GM19025 (cell line): Measurements from ENCODE around the gene PPP1CA.
"Not testable (repeated sequence)": the region's sequence is repeated elsewhere in the genome, so short reads cannot be mapped to it uniquely, and the experiment has no call there.

Source experiments
- ATAC-seq: cut with Tn5 transposase; IDR thresholded peaks from one replicate; pipeline ENCODE4 v1.9.1; 2021; ENCODE audit warnings: mild to moderate bottlenecking, low read depth, moderate library complexity; ENCODE audit not compliant: unreplicated experiment

Gene PPP1CA

DNA sequence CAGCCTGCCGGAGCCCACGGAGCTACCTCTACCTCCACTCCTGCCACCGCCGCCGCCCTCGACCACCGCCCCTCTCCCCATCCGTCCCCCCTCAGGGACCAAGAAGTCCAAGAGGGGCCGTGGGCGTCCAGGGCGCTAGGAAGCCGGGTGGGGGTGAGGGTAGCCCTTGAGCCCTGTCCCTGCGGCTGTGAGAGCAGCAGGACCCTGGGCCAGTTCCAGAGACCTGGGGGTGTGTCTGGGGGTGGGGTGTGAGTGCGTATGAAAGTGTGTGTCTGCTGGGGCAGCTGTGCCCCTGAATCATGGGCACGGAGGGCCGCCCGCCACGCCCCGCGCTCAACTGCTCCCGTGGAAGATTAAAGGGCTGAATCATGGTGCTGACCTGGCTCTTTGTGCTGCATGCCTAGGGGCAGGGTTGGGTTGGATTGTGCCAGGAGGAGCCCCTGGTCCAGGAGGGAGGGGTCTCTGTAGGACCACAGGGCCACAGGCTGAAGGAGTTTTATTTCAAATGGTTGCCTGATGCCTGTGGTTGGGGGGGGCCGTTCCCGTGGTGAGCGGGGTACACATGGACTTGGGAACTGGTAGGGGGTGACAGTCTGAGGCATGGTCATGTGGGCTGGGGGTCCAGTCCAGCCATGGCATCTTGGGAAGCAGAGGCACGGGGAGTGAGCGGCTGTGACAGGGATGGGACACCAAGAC, 33.5 kb upstream of the PPP1CA start:
- no peak for ATAC-seq

DNA sequence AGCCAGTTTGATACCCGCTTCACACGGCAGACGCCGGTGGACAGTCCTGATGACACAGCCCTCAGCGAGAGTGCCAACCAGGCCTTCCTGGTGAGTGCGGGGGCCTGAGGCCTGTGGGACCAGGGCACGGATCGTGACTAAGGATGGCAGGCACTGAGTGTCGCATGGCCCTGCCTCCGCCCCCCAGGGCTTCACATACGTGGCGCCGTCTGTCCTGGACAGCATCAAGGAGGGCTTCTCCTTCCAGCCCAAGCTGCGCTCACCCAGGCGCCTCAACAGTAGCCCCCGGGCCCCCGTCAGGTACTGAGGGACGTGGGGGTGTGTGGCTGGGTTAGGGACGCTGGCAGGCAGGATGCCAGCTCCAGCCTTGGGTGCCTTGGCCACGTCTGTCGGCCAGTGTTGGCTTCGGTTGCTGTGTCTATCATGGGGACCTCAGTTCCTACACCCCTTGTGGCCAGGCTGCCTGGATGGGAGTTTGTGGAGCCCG, 32.8 kb upstream of the PPP1CA start:
- ATAC-seq = no peak

DNA sequence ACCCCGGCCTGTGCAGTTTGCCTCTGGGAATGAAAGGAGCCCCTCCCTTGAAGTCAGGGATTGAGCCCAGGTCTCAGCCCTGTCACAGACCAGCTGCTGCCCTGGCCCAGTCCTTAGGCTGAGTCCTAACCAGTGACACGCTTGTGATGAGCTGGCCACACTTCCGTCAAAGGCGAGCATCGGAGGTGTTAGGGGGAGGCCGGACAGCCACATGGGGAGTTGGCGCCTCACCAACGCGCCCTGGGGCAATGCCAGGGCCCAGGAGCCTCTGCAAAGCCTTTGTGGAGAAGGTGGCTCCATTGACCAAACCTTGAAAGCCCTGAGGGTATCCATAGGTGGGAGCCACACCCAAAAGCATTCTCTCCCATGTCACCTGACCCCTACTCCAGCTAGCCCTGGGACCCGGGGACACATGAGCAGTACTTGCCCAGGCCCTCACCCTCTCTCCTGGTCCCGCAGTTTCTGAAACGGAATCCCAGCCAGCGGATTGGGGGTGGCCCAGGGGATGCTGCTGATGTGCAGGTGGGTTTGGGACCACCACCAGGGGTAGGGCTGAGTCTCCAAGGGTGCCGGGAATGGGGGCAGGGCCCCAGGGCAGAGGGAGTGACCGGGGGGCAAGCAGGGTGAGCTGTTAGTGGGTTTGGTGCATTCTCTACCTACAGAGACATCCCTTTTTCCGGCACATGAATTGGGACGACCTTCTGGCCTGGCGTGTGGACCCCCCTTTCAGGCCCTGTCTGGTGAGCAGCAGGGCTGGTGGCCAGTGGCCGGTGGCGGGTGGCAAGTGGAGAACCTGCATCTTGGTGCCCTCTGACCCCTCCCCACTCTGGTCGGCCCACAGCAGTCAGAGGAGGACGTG, 32.1 kb upstream of the PPP1CA start:
- ATAC-seq = no peak

DNA sequence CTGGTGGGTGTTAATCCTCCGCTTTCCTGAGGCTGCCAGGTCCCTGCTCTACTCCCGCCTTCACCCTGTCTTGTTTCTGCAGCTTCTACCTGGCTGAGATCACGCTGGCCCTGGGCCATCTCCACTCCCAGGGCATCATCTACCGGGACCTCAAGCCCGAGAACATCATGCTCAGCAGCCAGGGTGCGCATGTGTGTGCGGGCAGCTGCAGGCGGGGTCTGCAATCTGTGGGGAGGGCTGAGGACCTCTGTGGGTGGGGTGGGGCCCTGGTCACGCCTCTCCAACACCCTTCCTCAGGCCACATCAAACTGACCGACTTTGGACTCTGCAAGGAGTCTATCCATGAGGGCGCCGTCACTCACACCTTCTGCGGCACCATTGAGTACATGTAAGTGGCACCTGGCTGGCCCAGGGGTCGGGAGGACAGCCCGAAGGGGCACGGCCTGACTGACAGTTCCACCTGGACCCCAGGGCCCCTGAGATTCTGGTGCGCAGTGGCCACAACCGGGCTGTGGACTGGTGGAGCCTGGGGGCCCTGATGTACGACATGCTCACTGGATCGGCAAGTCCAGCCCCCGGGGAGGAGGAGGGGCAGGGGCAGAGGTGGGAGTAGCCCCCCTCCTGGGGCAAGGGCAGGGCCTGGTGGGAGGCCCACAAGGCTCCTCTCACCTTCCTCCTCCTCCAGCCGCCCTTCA, 31.1 kb upstream of the PPP1CA start:
- ATAC-seq = no peak

DNA sequence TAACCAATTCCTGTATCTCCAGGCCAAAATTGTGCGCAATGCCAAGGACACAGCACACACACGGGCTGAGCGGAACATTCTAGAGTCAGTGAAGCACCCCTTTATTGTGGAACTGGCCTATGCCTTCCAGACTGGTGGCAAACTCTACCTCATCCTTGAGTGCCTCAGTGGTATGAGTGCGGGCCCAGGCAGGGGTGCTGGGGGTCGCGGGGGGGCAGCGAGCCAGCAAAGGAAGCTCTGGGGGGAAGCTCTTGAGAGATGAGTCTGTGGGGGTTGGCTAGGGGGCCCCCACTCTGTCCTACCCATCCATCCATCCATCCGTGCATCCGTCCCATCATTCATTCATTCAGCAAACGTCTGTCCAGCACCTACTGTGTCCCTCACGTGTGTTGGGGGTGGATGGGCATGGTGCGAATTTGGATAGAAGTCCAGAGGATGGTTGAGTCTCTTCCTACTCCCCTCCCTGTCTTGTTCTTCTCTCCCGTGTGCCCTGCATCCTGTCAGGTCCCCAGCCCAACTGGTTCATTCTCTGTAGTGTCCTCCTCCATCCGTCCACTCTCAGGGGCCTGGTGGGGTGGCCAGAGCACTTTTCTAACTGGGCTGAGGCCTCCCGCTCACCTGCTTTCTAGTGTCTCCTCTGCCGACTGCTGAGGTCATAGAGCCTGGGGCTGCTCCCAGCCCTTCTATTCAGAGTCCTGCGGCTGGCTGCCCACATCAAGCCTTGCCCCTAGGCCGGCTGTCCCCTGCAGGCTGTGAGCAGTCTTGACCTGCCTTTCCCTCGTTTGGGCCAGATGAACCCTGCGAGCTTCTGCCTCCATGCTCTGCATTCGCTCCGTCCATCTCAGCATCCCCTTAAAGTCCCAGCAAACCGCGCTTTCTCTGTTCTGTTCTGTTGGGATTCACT, 29.9 kb upstream of the PPP1CA start:
- ATAC-seq = no peak

DNA sequence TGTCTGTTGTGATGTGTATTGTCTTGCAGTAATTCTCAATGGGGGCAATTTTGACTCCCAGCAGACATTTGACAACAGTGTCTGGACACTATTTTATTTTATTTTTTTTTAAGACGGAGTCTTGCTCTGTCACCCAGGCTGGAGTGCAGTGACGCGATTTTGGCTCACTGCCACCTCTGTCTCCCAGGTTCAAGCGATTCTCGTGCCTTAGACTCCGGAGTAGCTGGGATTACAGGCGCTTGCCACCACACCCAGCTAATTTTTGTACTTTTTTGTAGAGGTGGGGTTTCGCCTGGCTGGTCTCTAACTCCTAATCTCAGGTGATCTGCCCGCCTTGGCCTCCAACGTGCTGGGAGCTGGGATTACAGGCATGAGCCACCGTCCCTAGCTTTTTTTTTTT, 28.1 kb upstream of the PPP1CA start:
- ATAC-seq = no peak

DNA sequence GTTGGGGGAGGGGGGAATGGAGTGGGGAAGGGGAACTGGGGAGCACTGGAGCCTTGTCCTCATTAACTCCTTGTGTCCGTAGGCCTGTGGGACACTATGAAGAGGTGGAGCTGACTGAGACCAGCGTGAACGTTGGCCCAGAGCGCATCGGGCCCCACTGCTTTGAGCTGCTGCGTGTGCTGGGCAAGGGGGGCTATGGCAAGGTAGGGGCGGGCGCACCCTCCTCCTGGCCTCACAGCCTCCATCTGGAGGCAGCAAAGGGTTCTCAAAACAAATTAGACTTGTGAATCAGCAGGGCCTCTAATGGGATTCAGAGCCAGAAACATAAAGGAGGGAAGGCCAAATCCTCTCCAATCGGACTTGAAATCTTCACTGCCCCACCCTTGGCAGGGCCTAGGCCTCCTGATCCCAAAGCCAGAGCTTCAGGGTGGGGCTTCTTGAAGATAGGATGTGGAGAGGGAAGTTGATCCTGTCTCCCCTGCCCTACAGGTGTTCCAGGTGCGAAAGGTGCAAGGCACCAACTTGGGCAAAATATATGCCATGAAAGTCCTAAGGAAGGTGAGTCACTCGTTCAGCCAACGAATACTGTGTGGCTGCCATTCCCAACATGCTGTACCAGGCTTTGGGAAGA, 27.5 kb upstream of the PPP1CA start:
- ATAC-seq = no peak

DNA sequence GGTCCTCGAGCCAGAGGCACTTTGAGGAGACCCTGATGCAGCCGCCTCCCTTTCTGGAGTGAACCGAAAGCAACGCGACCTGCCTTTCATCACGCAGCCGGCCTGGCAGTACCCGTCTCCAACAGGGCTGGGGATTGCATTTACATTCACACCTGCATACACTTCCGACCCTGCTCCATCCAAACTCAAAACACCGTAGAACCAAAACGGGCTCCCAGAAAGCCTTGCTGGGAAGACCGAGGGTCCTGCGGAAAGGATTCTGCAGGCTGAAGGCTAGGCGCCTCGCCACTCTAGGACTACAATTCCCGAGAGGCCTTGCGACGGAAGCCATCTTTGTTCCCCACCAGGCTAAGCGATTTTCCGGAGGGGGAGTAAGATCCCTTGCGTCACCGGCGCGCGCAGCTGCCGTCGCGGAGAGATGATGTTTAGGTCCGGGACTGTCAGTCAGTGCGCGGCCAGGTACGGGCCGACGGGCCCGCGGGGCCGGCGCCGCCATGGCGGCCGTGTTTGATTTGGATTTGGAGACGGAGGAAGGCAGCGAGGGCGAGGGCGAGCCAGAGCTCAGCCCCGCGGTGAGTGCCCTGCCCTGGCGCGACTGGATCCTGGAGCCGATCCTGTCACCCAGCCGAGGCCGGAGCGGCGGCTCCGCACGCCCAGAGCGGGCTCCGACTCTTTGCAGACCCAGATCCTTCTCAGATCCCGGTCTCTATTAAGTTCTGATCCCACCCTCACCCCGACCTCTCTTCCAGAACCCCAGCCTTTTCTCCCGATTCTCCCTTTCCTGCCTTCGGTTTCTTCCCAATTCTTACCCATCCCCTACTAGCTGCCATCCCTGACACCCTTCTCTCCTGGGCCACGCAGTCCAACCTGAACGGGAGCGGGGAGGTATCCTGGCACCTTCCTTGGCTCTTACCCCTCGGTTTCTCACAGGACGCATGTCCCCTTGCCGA, 26.7 kb upstream of the PPP1CA start, which contains the start of gene RPS6KB2:
TSS of gene RPS6KB2 (plus strand) at position 443 of the 950 bp plus-strand sequence. CDS start at position 495, 52 bp downstream.
- ATAC-seq = peak; percentile 74

DNA sequence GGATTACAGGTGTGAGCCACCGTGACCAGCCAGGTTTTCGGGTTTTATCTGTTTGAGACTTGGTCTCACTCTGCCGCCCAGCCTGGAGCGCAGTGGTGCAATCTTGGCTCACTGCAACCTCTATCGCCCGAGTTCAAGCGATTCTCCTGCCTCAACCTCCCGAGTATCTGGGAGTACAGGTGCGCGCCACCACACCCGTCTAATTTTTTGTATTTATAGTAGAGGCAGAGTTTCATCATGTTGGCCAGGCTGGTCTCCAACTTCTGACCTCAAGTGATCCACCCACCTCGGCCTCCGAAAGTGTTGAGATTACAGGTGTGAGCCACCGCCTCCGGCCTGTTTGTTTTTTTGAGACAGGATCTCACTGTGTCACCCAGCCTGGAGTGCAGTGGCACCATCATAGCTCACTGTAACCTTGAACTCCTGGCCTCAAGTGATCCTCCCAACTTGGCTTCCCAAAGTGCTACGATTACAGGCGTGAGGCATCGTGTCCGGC, 25.8 kb upstream of the PPP1CA start:
- not testable (repeated sequence) for ATAC-seq

DNA sequence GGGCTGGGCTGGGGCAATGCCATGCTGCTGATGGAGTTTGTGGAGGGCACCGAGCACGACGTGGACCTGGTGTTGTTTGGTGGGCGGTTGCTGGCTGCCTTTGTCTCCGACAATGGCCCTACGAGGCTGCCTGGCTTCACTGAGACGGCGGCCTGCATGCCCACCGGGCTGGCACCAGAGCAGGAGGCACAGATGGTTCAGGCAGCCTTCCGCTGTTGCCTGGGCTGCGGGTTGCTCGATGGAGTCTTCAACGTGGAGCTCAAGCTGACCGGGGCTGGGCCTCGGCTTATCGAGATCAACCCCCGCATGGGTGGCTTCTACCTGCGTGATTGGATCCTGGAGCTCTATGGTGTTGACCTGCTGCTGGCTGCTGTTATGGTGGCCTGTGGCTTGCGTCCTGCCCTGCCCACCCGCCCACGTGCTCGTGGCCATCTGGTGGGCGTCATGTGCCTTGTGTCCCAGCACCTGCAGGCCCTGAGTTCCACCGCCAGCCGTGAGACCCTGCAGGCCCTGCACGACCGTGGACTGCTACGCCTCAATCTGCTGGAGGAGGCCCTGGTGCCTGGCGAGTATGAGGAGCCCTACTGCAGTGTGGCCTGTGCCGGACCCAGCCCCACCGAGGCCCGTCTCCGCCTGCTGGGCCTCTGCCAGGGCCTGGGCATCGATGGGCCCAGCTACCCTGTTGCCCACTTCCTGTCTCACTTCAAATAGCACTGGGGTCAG, 22.4 kb upstream of the PPP1CA start:
- no peak for ATAC-seq

DNA sequence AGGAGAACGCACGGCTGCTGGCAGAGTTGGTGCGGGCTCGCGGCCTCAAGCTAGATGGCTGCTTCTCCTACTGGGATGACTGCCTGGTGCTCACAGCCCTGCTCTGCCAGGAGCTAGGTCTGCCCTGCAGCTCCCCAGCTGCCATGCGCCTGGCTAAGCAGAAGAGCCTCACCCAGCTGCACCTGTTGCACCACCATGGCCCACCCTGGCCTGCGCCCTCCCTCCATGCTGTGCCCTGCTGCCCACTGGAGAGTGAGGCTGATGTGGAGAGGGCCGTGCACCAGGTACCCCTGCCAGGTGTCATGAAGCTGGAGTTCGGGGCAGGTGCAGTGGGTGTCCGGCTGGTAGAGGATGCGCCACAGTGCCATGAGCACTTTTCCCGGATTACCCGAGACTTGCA, 21.8 kb upstream of the PPP1CA start:
- no peak for ATAC-seq

DNA sequence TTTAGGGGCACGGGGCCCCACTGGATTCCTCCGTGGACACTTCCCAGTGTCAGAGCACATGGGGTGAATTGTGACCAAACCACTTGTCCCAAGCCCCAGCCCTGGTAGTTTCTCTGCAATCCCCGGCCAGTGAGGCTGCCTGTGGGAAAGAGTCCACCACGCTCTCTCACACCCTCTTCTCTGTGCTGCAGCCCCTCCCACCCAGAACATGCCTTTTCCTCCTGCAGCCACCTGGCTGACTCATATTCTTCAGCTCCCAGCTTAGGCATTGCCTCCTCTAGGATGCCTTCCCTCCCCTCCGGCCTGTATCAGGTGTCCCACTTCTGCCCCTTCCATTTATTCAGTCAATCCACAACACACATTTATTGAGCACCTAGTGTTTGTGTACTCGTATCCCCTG, 21.2 kb upstream of the PPP1CA start:
- no peak for ATAC-seq

DNA sequence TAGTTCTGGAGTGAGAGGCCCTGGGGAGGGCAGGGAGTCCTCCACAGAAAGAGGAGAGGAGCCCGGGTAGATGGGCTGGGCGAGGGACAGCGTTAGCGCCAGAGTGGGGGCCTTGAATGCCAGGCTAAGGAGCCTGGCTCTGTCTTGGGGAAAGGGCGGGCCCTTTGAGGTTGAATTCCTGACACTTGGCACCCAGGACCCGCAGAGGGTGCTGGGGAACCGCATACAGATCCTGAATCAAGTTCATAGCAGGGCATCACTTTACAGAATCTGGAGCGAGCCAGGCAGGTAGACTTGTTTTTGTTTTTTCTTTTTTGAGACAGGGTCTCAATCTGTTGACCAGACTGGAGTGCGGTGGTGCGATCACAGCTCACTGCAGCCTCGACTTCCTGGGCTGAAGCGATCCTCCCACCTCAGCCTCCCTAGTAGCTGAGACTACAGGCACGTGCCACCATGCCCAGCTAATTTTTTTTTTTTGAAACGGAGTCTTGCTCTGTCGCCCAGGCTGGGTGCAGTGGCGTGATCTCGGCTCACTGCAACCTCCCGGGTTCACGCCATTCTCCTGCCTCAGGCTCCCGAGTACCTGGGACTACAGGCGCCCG, 19.9 kb upstream of the PPP1CA start:
- no peak for ATAC-seq

DNA sequence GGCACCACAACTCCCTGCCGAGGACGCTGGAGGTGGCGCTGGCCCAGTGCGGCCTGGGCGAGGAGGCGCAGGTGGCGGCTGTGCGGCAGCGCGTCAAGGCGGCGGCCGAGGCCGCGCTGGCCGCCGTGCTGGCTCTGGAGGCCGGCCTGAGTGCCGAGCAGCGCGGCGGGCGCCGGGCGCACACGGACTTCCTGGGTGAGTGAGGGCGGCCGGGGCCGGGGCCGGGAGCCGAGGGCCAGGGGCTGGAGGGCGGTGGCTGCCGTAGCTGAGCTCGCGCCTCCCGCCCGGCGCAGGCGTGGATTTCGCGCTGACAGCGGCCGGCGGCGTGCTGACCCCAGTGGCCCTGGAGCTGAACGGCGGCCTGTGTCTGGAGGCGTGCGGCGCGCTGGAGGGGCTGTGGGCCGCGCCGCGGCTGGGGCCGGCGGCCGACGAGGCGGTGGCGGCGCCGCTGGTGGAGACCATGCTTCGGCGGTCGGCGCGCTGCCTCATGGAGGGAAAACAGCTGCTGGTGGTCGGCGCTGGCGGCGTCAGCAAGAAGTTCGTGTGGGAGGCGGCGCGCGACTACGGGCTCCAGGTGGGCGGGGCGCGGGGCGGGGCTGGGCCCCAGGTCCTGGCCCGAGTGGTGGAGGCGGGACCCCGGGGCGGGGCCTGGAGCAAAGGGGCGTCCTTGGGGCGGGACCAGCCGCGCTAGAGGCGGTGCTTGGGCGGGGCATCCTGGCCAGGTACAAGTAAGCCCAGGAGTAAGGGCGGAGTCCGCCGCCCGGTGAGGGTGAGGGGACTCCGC, 19.2 kb upstream of the PPP1CA start:
- peak; percentile 90 for ATAC-seq

DNA sequence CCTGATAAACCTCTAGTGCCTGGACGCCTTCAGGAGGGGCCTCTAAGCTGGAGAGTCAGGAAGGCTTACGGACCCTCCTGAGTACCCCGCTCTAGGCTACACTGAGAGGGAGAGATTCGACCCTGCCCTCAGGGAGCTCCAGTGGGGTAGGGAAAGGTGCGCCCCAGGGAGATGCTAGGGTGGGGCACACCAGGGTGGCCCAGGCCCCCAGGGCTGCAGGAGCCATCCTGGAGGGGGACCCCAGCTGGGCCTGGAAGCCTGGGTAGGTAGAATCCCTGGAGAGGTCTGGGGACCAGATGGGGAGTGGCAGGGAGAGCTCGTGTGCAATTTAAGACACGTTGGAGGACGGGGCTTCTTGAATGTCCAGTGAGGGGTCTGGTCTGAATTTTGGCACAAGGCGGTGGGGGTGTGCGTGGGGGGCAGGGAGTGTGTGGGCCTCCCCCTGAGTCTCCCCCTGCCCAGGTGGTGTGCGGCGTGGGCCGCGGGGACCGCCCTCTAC, 18.5 kb upstream of the PPP1CA start:
- no peak for ATAC-seq

DNA sequence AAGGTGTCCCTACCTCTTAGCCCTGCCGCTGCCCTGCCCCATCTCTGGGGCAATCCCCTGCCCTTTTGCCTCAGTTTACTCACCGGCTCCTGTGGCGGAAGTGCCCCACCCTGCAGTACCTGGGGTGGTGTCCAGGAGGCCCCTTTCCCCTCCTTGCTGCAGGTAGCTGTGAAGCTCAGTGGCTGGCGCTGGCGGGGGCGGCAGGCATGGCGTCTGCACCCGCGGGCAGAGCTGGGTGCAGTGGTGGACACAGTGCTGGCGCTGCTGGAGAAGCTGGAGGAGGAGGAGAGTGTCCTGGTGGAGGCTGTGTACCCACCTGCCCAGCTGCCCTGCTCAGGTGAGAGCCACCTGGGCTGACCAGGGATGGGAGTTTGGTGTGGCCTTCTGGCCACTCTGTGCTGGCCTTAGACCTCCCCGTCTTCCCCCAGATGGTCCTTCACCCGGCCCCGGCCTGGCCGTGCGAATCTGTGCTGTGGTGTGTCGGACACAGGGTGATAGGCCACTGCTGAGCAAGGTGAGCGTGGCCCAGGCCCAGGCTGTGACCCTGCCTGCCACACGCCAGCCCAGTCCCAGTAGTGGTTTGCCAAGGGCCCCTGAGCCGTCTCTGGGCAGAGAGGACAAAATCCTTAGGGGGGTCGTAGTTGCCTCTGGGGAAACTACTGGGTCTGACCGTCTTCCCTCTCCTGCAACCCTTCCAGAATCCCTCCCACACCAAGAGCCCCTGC, 17.8 kb upstream of the PPP1CA start:
- ATAC-seq = no peak
